ENCODE data around the gene COPB1.

DNA sequence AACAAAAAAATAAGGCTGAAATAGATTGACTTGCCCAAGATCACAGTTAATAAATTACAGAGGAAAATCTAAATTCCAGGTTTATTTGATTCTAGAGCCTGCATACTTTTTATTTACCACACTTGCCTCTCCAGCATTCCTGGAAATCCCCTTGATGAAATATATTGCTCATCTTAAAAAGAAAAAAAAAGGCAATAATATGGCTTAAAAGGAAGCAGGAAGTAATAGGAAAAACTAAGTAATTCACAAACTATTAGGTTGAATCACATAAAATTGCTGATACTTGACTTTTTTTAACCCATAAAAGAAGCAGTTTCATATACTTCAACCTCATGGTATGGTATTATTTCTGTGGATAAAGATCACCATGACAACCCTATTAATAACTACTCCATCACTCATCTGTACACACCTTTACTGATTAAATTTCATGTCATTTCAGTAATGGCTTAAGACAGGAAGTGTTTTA, 52.9 kb downstream of the COPB1 start:
- TF ChIP-seq, protein P1, sequence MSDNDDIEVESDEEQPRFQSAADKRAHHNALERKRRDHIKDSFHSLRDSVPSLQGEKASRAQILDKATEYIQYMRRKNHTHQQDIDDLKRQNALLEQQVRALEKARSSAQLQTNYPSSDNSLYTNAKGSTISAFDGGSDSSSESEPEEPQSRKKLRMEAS (IDR thresholded peaks at IDR 0.05) = no peak
- TF ChIP-seq, protein P2, sequence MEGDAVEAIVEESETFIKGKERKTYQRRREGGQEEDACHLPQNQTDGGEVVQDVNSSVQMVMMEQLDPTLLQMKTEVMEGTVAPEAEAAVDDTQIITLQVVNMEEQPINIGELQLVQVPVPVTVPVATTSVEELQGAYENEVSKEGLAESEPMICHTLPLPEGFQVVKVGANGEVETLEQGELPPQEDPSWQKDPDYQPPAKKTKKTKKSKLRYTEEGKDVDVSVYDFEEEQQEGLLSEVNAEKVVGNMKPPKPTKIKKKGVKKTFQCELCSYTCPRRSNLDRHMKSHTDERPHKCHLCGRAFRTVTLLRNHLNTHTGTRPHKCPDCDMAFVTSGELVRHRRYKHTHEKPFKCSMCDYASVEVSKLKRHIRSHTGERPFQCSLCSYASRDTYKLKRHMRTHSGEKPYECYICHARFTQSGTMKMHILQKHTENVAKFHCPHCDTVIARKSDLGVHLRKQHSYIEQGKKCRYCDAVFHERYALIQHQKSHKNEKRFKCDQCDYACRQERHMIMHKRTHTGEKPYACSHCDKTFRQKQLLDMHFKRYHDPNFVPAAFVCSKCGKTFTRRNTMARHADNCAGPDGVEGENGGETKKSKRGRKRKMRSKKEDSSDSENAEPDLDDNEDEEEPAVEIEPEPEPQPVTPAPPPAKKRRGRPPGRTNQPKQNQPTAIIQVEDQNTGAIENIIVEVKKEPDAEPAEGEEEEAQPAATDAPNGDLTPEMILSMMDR (IDR thresholded peaks at IDR 0.05; ENCODE audit: low read depth, low read length, missing input control) = no peak
- TF ChIP-seq, protein P3, sequence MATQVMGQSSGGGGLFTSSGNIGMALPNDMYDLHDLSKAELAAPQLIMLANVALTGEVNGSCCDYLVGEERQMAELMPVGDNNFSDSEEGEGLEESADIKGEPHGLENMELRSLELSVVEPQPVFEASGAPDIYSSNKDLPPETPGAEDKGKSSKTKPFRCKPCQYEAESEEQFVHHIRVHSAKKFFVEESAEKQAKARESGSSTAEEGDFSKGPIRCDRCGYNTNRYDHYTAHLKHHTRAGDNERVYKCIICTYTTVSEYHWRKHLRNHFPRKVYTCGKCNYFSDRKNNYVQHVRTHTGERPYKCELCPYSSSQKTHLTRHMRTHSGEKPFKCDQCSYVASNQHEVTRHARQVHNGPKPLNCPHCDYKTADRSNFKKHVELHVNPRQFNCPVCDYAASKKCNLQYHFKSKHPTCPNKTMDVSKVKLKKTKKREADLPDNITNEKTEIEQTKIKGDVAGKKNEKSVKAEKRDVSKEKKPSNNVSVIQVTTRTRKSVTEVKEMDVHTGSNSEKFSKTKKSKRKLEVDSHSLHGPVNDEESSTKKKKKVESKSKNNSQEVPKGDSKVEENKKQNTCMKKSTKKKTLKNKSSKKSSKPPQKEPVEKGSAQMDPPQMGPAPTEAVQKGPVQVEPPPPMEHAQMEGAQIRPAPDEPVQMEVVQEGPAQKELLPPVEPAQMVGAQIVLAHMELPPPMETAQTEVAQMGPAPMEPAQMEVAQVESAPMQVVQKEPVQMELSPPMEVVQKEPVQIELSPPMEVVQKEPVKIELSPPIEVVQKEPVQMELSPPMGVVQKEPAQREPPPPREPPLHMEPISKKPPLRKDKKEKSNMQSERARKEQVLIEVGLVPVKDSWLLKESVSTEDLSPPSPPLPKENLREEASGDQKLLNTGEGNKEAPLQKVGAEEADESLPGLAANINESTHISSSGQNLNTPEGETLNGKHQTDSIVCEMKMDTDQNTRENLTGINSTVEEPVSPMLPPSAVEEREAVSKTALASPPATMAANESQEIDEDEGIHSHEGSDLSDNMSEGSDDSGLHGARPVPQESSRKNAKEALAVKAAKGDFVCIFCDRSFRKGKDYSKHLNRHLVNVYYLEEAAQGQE (IDR thresholded peaks at IDR 0.05) = no peak
